NB4 (cell line): ENCODE data around the gene DCLK1.

ENCODE experiments used
- DNase-seq: peaks from one replicate; pipeline ENCODE4 v3.0.0; 2010; ENCODE audit warnings: low read depth
- H3K4me3 ChIP-seq: one replicate; pipeline ENCODE4 v1.5.1; 2011; ENCODE audit warnings: mild to moderate bottlenecking, low read depth, low read length, moderate library complexity
- MYC ChIP-seq: IDR thresholded peaks from 2 replicates; pipeline ENCODE4 v1.6.1; 2011; ENCODE audit warnings: low read depth, low read length
- POLR2A ChIP-seq: IDR thresholded peaks from 2 replicates; pipeline ENCODE4 v1.6.1; 2011; ENCODE audit warnings: mild to moderate bottlenecking; ENCODE audit not compliant: insufficient read length; ENCODE audit errors: extremely low read depth
- TF ChIP-seq, protein P1 (sequence below): IDR thresholded peaks from 2 replicates; pipeline ENCODE4 v1.6.1; 2011; ENCODE audit warnings: low read depth, low read length
- TF ChIP-seq, protein P2 (sequence below): IDR thresholded peaks from one replicate; pipeline ENCODE4 v1.5.1; 2012; ENCODE audit warnings: low read depth, low read length

Gene DCLK1

DNA sequence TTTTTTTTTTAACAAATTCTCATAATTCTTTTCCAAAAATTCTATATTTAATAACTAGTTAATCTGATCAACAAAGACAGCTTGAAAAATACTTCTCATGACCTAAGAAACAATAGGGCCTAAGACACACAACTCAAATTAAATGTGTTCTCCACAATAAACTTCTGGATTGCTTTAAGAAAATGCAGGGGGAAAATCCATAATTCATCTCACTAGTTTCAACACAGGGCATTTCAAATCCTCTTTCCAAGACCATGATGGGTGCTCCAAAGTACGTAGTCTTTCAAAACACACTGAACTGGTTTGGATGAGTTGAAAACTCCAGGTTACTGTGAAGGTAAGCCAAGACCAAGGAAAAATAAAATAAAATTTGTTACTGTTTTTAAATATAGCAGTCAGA lies 62.6 kb downstream of the DCLK1 start:
- TF ChIP-seq, protein P1, sequence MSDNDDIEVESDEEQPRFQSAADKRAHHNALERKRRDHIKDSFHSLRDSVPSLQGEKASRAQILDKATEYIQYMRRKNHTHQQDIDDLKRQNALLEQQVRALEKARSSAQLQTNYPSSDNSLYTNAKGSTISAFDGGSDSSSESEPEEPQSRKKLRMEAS, result no peak
- TF ChIP-seq POLR2A (no peak), MYC (no peak)
- TF ChIP-seq, protein P2, sequence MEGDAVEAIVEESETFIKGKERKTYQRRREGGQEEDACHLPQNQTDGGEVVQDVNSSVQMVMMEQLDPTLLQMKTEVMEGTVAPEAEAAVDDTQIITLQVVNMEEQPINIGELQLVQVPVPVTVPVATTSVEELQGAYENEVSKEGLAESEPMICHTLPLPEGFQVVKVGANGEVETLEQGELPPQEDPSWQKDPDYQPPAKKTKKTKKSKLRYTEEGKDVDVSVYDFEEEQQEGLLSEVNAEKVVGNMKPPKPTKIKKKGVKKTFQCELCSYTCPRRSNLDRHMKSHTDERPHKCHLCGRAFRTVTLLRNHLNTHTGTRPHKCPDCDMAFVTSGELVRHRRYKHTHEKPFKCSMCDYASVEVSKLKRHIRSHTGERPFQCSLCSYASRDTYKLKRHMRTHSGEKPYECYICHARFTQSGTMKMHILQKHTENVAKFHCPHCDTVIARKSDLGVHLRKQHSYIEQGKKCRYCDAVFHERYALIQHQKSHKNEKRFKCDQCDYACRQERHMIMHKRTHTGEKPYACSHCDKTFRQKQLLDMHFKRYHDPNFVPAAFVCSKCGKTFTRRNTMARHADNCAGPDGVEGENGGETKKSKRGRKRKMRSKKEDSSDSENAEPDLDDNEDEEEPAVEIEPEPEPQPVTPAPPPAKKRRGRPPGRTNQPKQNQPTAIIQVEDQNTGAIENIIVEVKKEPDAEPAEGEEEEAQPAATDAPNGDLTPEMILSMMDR, result no peak
- H3K4me3 ChIP-seq, result no peak overlapping the region
- no peak for DNase-seq

DNA sequence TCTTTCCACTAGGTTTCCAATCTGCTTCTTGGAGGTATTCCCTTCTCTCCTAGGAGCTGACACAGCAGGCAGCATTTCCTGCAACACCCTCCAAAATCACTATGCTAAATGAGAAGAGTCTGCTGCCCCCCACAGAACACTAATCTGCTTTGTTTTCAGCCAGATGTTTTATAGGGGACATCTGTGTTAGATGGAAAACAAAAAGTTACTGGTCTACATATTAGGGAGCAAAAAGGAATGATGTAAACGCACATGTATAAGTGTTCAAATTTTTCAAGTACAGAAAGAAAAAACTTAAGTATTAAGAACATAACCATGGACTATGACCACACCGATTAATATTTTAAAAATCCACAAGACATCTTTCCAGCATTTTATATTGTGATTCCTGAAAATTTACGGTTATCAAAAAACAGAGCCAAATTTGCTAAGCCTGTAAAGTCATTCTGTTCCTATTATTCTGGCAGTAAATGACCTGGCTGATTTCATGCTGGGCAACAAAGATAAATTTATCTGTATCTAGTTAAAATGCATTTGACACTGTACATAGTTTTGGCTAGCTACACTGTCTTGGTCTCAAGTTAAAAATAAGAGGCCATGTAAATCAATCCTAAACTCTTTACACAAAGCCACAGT lies 63.3 kb downstream of the DCLK1 start:
- no peak for DNase-seq
- no peak overlapping the region for H3K4me3 ChIP-seq
- TF ChIP-seq, protein P1, result no peak
- TF ChIP-seq MYC (no peak), POLR2A (no peak)
- TF ChIP-seq, protein P2, result no peak

DNA sequence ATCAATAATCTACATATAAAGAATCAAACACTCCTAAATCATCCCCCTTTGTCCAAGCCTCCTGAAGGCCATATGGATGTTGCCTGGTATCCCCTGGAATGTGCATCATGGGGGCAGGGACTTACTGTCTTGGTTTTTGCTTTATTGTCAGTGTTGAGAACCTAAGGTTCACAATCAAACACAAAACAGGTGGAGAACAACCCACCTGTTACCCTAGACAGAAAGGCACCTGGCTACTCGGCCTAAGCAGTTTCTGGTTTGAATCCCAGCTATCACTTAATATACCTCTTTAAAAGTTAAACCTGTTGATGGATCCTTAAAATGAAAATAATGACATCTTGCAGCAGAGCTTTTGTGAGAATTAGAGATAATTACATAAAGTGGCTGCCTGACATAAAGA lies 68.9 kb downstream of the DCLK1 start:
- H3K4me3 ChIP-seq, result no peak overlapping the region
- no peak for TF ChIP-seq POLR2A
- TF ChIP-seq MYC, result no peak
- TF ChIP-seq, protein P1, result no peak
- TF ChIP-seq, protein P2, result no peak
- no peak for DNase-seq

DNA sequence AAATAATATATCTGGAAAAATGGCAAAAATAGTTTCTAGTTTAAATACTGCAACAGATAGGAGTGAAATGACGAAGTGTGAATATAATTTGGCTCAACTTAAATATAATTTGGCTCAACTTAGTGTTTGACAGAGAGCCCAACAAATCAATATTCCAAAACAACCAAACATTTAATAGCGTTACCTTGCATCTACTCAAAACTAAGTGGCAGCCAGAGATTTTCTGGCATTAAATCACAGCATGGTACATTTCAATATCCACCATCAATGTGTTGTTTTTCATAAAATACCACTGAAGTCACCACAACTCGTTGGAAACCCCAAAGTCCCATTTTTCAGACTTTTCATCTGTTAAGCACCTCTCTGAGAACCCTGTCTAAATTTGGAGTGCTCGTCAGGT lies 69.6 kb downstream of the DCLK1 start:
- TF ChIP-seq, protein P1, result no peak
- TF ChIP-seq POLR2A, result no peak
- TF ChIP-seq, protein P2, result no peak
- no peak for TF ChIP-seq MYC
- DNase-seq, result no peak

DNA sequence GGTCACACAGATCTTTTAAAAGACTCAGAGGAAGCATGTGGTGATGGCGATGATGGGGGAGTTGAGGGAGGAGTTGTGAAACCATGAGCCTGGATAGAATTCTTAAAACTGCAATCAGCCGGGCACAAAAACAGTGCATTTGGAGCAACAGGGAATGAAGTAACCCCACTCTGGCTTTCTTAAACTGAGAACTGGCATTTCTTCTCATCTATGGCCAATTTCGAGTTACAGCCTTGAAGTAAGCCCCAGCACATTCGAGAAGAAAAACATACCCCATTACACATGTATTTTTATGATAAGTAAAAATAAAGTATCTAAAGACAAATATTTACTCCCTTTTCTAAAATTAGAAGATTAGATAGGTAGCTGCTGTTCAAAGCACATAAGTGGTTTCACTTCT lies 70.1 kb downstream of the DCLK1 start:
- no peak for TF ChIP-seq MYC
- TF ChIP-seq, protein P1, result no peak
- TF ChIP-seq, protein P2, result no peak
- no peak for TF ChIP-seq POLR2A
- DNase-seq, result no peak

More for the DNA sequence above, 69.6 kb downstream of the DCLK1 start:
- H3K4me3 ChIP-seq, result no peak overlapping the region

More for the DNA sequence above, 70.1 kb downstream of the DCLK1 start:
- H3K4me3 ChIP-seq, result no peak overlapping the region
